ENCODE data around the gene LACTB. TPM values are rescaled to one million over a fixed set of nuclear protein-coding genes. Genes with fewer than 3 reads are reported as not detected.

LACTB gene
- total and polyA plus RNA-seq, 4 donors = 13.1 to 38.1 (median 29.9) TPM

DNA sequence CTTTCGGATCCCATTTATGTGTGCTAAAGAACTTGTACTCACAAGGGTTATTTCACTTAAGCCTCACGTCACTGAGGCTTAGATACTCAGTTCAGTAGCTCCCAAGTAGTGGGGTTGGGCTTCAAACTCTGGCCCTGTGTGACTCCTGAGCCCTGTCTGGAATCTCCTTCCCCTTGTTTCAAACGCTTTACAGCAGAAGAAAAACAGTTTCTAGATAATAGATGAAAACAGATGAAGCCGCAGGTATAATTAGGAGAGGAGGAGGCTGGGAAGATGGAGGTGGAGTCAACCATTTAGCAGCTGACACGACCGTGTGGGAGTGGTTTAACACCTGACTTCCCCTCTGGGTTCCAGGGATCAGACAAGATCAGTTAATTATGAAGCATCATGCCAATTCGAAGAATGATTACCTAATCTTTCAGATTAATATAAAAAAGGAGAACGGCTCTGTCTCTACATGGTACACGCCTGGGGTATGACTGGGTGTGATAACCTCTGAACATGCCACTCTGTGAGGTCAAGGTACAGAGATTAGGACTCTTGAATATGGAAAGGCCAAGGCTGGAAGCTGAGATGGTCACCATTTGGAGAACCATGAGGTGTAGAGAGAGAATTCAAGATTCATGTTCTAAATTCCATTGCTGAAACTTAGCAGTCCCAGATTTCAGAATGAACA, 48.0 kb upstream of the LACTB start:
- no peaks in the 10 kb centered on the region for H3K9me3 ChIP-seq (ENCODE audit: control insufficient read depth in 4 of 4, insufficient read depth in 3 of 4, low read length in 3 of 4)
- no peak for ATAC-seq (ENCODE audit: insufficient read depth, low FRiP score)
- peaks cover 0 to 32% (median 9%) of the 10 kb centered on the region in 5 donors for H3K4me1 ChIP-seq (ENCODE audit: control insufficient read depth in 5 of 5, insufficient read depth in 5 of 5, low read length in 5 of 5)
- TF ChIP-seq, protein P1, sequence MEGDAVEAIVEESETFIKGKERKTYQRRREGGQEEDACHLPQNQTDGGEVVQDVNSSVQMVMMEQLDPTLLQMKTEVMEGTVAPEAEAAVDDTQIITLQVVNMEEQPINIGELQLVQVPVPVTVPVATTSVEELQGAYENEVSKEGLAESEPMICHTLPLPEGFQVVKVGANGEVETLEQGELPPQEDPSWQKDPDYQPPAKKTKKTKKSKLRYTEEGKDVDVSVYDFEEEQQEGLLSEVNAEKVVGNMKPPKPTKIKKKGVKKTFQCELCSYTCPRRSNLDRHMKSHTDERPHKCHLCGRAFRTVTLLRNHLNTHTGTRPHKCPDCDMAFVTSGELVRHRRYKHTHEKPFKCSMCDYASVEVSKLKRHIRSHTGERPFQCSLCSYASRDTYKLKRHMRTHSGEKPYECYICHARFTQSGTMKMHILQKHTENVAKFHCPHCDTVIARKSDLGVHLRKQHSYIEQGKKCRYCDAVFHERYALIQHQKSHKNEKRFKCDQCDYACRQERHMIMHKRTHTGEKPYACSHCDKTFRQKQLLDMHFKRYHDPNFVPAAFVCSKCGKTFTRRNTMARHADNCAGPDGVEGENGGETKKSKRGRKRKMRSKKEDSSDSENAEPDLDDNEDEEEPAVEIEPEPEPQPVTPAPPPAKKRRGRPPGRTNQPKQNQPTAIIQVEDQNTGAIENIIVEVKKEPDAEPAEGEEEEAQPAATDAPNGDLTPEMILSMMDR (IDR thresholded peaks at IDR 0.05; ENCODE audit: control extremely low read depth, extremely low read depth) = no peak
- no peaks in the 10 kb centered on the region for H3K27me3 ChIP-seq (ENCODE audit: control insufficient read depth in 3 of 3, insufficient read depth in 3 of 3, low read length in 2 of 3)
- H3K27ac ChIP-seq (ENCODE audit: low read depth in 1 of 2, low read length in 1 of 2) = no peak overlapping the region
- no peak overlapping the region for H3K4me3 ChIP-seq
- H3K9ac ChIP-seq (ENCODE audit: insufficient read depth in 1 of 2, low read length in 2 of 2) = no peak overlapping the region
- 81% methylated on average over 9 of the region's 9 CpGs for WGBS, 2 donors
- peaks cover 0 to 15% (median 5%) of the 10 kb centered on the region in 4 donors for H3K36me3 ChIP-seq (ENCODE audit: control insufficient read depth in 4 of 4, insufficient read depth in 4 of 4, low read length in 4 of 4)
- DNase-seq = no peak

DNA sequence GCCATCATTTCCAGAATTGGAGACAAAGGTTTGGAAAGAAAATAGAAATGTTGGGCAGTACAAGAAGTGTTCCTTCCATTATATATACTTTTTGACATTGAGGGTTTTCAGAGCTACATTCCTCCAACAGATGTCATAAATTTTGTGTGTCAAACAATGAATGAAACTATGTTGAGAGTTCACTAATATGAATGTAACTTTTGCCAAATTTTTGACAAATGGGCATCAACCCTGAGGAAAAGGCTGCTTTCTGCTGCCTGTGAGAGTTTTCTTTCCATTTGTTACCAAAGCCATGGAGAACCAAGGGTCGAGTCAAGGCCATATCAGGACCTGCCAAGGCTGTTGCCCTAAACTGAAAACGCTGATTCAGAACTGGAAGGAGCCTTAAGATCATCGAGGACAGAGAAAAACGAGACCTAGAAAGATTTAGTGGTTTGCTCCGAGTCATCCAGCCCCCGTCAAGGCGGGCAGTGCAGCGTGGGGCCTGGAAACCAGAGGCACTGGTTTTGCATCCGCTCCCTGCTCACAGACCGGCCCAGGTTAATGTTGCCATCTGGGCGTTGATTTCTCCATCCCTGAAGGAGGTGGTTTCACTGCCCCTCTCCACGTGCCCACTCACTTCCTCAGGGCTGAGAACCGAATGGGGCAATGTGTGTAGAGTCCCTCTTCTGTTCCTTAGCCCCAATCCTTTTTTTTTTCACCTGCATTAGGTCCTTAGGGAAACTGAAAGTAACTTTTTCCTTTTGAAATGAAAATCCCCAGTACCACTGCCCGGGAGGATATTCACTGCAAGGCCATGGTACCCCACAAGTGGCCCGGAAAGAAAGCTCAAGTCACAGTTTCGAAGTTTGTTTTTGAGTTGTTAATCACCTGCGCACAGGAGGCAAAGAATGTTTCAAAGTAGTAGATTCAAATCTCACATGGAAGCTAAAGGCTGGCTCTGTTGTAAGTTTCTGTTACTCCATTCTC, 46.4 kb upstream of the LACTB start:
- WGBS, 2 donors = 67 to 69% methylated on average over 17 of the region's 17 CpGs
- no peak overlapping the region for H3K4me3 ChIP-seq
- no peak overlapping the region for H3K9ac ChIP-seq (ENCODE audit: insufficient read depth in 1 of 2, low read length in 2 of 2)
- H3K36me3 ChIP-seq (ENCODE audit: control insufficient read depth in 4 of 4, insufficient read depth in 4 of 4, low read length in 4 of 4) = peaks cover 0 to 9% (median 1%) of the 10 kb centered on the region in 4 donors
- no peak for ATAC-seq (ENCODE audit: insufficient read depth, low FRiP score)
- TF ChIP-seq, protein P1 (IDR thresholded peaks at IDR 0.05; ENCODE audit: control extremely low read depth, extremely low read depth) = no peak
- peaks cover 0 to 42% (median 9%) of the 10 kb centered on the region in 5 donors for H3K4me1 ChIP-seq (ENCODE audit: control insufficient read depth in 5 of 5, insufficient read depth in 5 of 5, low read length in 5 of 5)
- no peaks in the 10 kb centered on the region for H3K9me3 ChIP-seq (ENCODE audit: control insufficient read depth in 4 of 4, insufficient read depth in 3 of 4, low read length in 3 of 4)
- no peaks in the 10 kb centered on the region for H3K27me3 ChIP-seq (ENCODE audit: control insufficient read depth in 3 of 3, insufficient read depth in 3 of 3, low read length in 2 of 3)
- no peak overlapping the region for H3K27ac ChIP-seq (ENCODE audit: low read depth in 1 of 2, low read length in 1 of 2)
- DNase-seq = no peak

DNA sequence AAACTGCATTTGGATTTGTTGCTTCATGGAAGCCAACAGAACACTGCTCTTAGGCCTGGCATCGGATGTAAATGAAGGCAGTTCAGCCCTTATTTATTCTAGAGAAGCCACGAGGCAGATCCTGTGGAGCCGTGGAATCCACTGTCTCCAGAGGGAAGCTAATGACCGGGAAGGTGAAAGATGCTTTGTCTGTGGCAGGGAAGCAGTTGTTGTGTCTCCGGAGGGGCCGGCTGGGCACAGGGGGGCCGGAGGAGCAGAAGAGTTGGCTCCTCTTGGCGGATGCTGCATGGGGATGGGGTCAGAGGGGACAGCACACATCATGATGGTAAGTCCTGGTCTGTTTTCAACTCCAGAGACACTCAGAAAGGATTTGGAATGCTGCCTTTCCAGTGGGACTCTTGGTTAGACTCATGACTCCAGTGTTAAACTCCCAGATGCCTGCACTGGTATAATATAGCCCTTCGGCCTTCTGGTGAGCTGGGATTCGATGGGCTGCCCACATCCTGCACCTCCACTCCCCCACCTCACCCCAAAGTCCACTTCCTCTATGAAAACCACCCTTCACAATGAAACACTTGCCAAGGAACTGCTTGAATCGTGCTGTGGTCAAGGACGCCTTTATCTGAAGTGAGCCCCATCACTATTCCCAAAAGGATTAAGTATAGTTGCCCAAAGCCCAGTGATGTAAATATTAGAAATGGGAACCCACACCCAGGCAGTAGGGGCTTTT, 45.5 kb upstream of the LACTB start:
- TF ChIP-seq, protein P1 (IDR thresholded peaks at IDR 0.05; ENCODE audit: control extremely low read depth, extremely low read depth) = no peak
- peaks cover 0 to 49% (median 9%) of the 10 kb centered on the region in 5 donors for H3K4me1 ChIP-seq (ENCODE audit: control insufficient read depth in 5 of 5, insufficient read depth in 5 of 5, low read length in 5 of 5)
- no peaks in the 10 kb centered on the region for H3K27me3 ChIP-seq (ENCODE audit: control insufficient read depth in 3 of 3, insufficient read depth in 3 of 3, low read length in 2 of 3)
- ATAC-seq (ENCODE audit: insufficient read depth, low FRiP score) (no peak), DNase-seq (no peak)
- H3K27ac ChIP-seq (ENCODE audit: low read depth in 1 of 2, low read length in 1 of 2) = no peak overlapping the region
- H3K36me3 ChIP-seq (ENCODE audit: control insufficient read depth in 4 of 4, insufficient read depth in 4 of 4, low read length in 4 of 4) = peaks cover 0 to 3% (median under 1%) of the 10 kb centered on the region in 4 donors
- H3K9ac ChIP-seq (ENCODE audit: insufficient read depth in 1 of 2, low read length in 2 of 2) = no peak overlapping the region
- H3K9me3 ChIP-seq (ENCODE audit: control insufficient read depth in 4 of 4, insufficient read depth in 3 of 4, low read length in 3 of 4) = no peaks in the 10 kb centered on the region
- 59 to 63% methylated on average over 12 of the region's 12 CpGs for WGBS, 2 donors
- no peak overlapping the region for H3K4me3 ChIP-seq
